Right lobe of liver (tissue), 4 donors: Measurements from ENCODE around the gene CACNA2D3.

Experiments used
- POLR2A ChIP-seq: fragments of 450-650 bp; IDR thresholded peaks from one replicate; pipeline ENCODE4 v1.6.1; 2017; ENCODE audit warnings: antibody characterized with exemption, mild to moderate bottlenecking
- TF ChIP-seq, protein P1 (sequence below), 4 donors: fragments of 200-600 bp in 3 of 4; fragments of 450-650 bp in 1 of 4; IDR thresholded peaks; one replicate each; pipeline versions ENCODE4 v1.5.1 to v1.8.0; 2016 to 2022; ENCODE audit warnings: antibody characterized with exemption in 4 of 4, mild to moderate bottlenecking in 2 of 4
- donor health status: DM: no; HTN: no; CAD: no.
- donor health status: DM: no; HTN: no; CAD: no.
- donor health status: DM: no; HTN: yes; CAD: no.

DNA sequence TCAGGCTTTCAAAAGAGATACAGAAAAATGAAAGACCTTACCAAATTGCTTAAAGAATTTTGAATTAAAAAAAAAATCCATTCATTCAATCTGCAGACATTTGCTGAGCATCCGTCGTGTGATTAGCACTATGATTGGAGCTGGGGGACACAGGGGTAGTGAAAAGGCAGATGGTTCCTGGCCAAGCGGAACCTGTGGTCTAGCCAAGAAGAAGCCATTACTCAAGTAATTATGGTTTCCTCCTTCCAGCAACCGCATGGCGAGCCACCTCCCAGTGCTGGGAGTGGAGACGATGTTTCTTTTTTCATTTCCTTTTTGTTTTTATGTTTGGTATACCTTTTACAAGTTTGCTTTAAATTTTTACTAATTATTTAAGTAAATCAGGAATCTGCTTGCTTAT lies 140.2 kb downstream of the CACNA2D3 start:
- TF ChIP-seq, protein P1, sequence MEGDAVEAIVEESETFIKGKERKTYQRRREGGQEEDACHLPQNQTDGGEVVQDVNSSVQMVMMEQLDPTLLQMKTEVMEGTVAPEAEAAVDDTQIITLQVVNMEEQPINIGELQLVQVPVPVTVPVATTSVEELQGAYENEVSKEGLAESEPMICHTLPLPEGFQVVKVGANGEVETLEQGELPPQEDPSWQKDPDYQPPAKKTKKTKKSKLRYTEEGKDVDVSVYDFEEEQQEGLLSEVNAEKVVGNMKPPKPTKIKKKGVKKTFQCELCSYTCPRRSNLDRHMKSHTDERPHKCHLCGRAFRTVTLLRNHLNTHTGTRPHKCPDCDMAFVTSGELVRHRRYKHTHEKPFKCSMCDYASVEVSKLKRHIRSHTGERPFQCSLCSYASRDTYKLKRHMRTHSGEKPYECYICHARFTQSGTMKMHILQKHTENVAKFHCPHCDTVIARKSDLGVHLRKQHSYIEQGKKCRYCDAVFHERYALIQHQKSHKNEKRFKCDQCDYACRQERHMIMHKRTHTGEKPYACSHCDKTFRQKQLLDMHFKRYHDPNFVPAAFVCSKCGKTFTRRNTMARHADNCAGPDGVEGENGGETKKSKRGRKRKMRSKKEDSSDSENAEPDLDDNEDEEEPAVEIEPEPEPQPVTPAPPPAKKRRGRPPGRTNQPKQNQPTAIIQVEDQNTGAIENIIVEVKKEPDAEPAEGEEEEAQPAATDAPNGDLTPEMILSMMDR (IDR thresholded peaks at IDR 0.05), result no peak
- TF ChIP-seq POLR2A, result no peak
